ENCODE measurements around the gene HOXC12. TPM values are rescaled to one million over a fixed set of nuclear protein-coding genes. Genes with fewer than 3 reads are reported as not detected.

The HOXC12 gene
- total RNA-seq, 1 experiment from 2014 or later = not detected

- no TSS peak for BruUV-seq (replicated peaks)
- intact Hi-C loops (cut with micrococcal nuclease; ENCODE audit: unreplicated experiment) = no loop called here
- CTCF ChIA-PET = interaction anchor here (0.6 kb wide), 1 partner anchor 1214 kb away, joined by 3 read pairs; no protein-coding TSS in a partner anchor
- H3K27ac Mint-ChIP-seq (ENCODE audit: unreplicated experiment) = no peak overlapping the region
- DNase-seq = no peak
- H3K4me3 Mint-ChIP-seq (ENCODE audit: low read depth, unreplicated experiment) = no peak overlapping the region
- H3K27me3 Mint-ChIP-seq (ENCODE audit: unreplicated experiment) = peaks cover 86% of the 10 kb centered on the region
- no peak for TF ChIP-seq CTCF (IDR thresholded peaks at IDR 0.05; ENCODE audit: unreplicated experiment)
- no peaks in the 10 kb centered on the region for H3K36me3 Mint-ChIP-seq (ENCODE audit: insufficient read depth, unreplicated experiment)
- no peaks in the 10 kb centered on the region for H3K4me1 Mint-ChIP-seq (ENCODE audit: low read depth, unreplicated experiment)
- no peaks in the 10 kb centered on the region for H3K9me3 Mint-ChIP-seq (ENCODE audit: low read depth, unreplicated experiment)
Observed at GRCh38 chr12:53959314-53959713, 4.6 kb downstream of the HOXC12 start.

GRCh38 chr12:53960187-53961024 is 5.7 kb downstream of the HOXC12 start:
- no peaks in the 10 kb centered on the region for H3K36me3 Mint-ChIP-seq (ENCODE audit: insufficient read depth, unreplicated experiment)
- no peak overlapping the region for H3K27ac Mint-ChIP-seq (ENCODE audit: unreplicated experiment)
- peaks cover 86% of the 10 kb centered on the region for H3K27me3 Mint-ChIP-seq (ENCODE audit: unreplicated experiment)
- DNase-seq = no peak
- peaks cover 3% of the 10 kb centered on the region for H3K4me1 Mint-ChIP-seq (ENCODE audit: low read depth, unreplicated experiment)
- H3K9me3 Mint-ChIP-seq (ENCODE audit: low read depth, unreplicated experiment) = no peaks in the 10 kb centered on the region
- H3K4me3 Mint-ChIP-seq (ENCODE audit: low read depth, unreplicated experiment) = no peak overlapping the region
- CTCF ChIA-PET = no interaction called here
- no peak for TF ChIP-seq CTCF (IDR thresholded peaks at IDR 0.05; ENCODE audit: unreplicated experiment)
- no TSS peak for BruUV-seq (replicated peaks)
- intact Hi-C loops (cut with micrococcal nuclease; ENCODE audit: unreplicated experiment) = no loop called here

- CTCF ChIA-PET = interaction anchor here (0.6 kb wide), 1 partner anchor 191 kb away, joined by 3 read pairs; no protein-coding TSS in a partner anchor
- intact Hi-C loops (cut with micrococcal nuclease; ENCODE audit: unreplicated experiment) = no loop called here
Observed at GRCh38 chr12:53961025-53961761, 6.5 kb downstream of the HOXC12 start.

GRCh38 chr12:53963005-53963404 is 8.3 kb downstream of the HOXC12 start:
- Mint-ChIP-seq H3K27ac (ENCODE audit: unreplicated experiment) (no peak overlapping the region), H3K4me1 (ENCODE audit: low read depth, unreplicated experiment) (peaks cover 8% of the 10 kb centered on the region)

More at GRCh38 chr12:53961025-53961761, 6.5 kb downstream of the HOXC12 start:
- TF ChIP-seq CTCF (IDR thresholded peaks at IDR 0.05; ENCODE audit: unreplicated experiment) = no peak
- Mint-ChIP-seq H3K27me3 (ENCODE audit: unreplicated experiment) (peaks cover 86% of the 10 kb centered on the region), H3K4me1 (ENCODE audit: low read depth, unreplicated experiment) (peaks cover 8% of the 10 kb centered on the region), H3K9me3 (ENCODE audit: low read depth, unreplicated experiment) (no peaks in the 10 kb centered on the region), H3K27ac (ENCODE audit: unreplicated experiment) (no peak overlapping the region), H3K36me3 (ENCODE audit: insufficient read depth, unreplicated experiment) (no peaks in the 10 kb centered on the region), H3K4me3 (ENCODE audit: low read depth, unreplicated experiment) (no peak overlapping the region)
- no TSS peak for BruUV-seq (replicated peaks)
- DNase-seq = no peak

More at GRCh38 chr12:53963005-53963404, 8.3 kb downstream of the HOXC12 start:
- no peak for DNase-seq
- CTCF ChIA-PET = no interaction called here
- no peaks in the 10 kb centered on the region for H3K9me3 Mint-ChIP-seq (ENCODE audit: low read depth, unreplicated experiment)
- BruUV-seq (replicated peaks) = no TSS peak
- TF ChIP-seq CTCF (IDR thresholded peaks at IDR 0.05; ENCODE audit: unreplicated experiment) = no peak
- peaks cover 86% of the 10 kb centered on the region for H3K27me3 Mint-ChIP-seq (ENCODE audit: unreplicated experiment)
- no peaks in the 10 kb centered on the region for H3K36me3 Mint-ChIP-seq (ENCODE audit: insufficient read depth, unreplicated experiment)
- no peak overlapping the region for H3K4me3 Mint-ChIP-seq (ENCODE audit: low read depth, unreplicated experiment)
- intact Hi-C loops (cut with micrococcal nuclease; ENCODE audit: unreplicated experiment) = no loop called here
